Tibial nerve (tissue), 4 donors: ENCODE data around the gene TOR4A.

ENCODE experiments used
- EP300 ChIP-seq, 2 donors: sonication (generic); formaldehyde crosslinking; IDR thresholded peaks; one replicate each; pipeline ENCODE4 v1.6.1; 2017; ENCODE audit warnings: antibody characterized with exemption in 2 of 2, mild to moderate bottlenecking in 1 of 2
- TF ChIP-seq, protein P1 (sequence below), 5 experiments: fragments of 200-600 bp in 3 of 5; fragments of 450-650 bp in 2 of 5; sonication (generic) in 3 of 5; IDR thresholded peaks; one replicate each; pipeline ENCODE4 v1.5.1; 2016 to 2019; ENCODE audit warnings: antibody characterized with exemption in 5 of 5, mild to moderate bottlenecking in 3 of 5, moderate library complexity in 2 of 5

DNA sequence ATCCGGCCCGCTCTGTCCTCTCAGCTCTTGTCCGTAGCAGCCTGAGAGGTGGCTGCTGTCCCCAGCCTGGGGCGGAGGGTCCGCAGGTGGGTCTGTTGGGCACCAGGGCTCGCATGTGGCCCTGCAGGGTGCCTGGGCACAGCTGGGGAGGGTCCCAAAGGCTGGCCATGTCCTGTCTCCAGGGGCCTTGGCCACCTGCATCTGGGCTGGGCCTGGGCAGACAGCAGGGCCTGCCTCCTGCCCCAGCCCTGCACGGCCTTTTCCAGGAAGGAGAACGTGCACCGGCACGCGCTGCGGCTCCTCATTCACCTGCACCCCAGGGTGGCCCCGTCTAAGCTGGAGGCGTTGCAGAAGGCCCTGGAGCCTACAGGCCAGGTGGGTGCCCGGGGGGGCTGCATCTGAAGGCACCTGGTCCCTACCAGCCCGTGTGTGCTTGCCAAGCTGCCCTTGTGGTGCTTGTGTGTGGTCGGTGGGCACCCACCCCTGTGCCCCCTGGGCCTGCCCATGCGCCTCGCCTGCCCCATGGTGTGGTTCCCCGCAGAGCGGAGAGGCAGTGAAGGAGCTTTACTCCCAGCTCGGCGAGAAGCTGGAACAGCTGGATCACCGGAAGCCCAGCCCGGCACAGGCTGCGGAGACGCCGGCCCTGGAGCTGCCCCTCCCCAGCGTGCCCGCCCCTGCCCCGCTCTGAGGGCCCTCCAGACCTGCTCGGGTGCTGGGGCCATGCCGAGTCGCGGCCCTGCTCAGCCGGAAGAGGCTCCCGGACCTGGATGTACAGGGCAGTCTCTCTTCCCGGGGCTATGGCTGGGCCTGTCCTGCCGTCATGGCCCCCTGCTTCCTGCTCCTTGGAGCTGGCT, 5.1 kb upstream of the TOR4A start:
- no peak for TF ChIP-seq EP300 (IDR thresholded peaks at IDR 0.05)
- TF ChIP-seq, protein P1, sequence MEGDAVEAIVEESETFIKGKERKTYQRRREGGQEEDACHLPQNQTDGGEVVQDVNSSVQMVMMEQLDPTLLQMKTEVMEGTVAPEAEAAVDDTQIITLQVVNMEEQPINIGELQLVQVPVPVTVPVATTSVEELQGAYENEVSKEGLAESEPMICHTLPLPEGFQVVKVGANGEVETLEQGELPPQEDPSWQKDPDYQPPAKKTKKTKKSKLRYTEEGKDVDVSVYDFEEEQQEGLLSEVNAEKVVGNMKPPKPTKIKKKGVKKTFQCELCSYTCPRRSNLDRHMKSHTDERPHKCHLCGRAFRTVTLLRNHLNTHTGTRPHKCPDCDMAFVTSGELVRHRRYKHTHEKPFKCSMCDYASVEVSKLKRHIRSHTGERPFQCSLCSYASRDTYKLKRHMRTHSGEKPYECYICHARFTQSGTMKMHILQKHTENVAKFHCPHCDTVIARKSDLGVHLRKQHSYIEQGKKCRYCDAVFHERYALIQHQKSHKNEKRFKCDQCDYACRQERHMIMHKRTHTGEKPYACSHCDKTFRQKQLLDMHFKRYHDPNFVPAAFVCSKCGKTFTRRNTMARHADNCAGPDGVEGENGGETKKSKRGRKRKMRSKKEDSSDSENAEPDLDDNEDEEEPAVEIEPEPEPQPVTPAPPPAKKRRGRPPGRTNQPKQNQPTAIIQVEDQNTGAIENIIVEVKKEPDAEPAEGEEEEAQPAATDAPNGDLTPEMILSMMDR (IDR thresholded peaks at IDR 0.05) = no peak
